HS-27A (cell line): Measurements from ENCODE around the gene BRD2.
A peak's percentile ranks its signal among the peaks of the same experiment; 100 is the strongest.

Experiments
- DNase-seq: peaks from one replicate; pipeline ENCODE4 v3.0.0-alpha.2; 2012; ENCODE audit warnings: low read depth, missing footprints

Gene BRD2

DNA sequence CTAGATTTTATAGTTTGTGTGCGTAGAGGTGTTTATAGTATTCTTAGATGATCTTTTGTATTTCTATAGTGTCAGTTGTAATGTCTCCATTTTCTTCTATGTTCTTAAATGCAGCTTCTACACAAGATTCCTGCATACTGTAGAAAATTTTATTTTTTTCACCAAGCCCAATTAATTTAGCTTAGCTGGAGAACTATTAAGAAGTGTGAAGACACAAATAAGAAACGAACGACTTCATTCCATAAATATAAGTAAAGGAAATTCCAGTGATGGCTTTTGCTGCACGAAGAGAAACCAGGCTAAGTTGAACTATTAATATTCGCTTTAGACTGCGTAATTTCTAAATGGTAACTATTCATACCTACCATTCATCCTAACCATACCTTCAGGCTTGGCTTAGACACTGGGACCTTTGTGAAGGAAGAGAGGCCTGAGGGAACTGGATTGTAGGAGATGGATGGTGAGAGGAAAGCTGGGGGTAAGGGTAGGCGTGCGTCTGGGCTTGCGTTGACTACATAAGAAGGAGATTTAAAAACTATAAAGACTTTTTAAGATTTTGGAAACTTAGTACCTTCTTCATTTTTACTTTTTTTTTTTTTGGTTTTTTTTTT, 25.1 kb downstream of the BRD2 start:
- DNase-seq = no peak

DNA sequence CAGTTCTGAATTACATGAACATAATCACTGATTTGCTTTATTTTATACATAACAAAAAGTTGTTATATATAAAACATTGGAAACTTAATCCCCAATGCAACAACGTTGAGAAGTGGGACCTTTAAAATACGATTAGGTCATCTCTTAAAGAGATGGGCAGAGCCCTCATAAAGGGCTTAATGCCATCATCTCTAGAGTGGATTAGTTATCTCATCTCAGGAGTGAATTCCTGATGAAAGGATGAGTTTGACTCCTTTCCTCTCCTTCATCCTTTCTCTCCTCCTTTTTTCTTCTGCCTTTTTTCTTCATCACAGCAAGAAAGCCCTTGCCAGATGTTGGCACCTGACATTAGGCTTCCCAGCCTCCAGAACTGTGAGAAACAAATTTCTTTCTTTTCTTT, 27.1 kb downstream of the BRD2 start:
- no peak for DNase-seq

DNA sequence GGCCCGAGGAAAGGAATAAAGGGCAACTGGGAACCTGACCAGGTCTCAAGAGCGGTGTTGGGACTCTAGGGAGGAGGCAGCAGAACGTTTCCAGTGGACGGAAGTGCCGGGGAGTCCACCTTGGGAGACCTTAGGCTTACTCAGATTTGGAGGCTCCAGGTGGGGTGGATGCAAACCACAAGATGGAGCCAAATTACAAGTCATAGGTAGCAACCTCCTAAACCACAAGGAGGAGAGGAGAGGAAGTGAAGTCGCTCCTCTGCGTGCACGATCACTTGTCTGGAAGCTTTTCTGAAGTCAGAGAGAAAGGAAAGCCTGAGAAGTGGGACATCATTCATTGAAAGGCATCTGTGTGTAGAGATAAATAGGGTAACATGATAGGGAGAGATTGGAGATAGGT, 31.7 kb downstream of the BRD2 start:
- no peak for DNase-seq

DNA sequence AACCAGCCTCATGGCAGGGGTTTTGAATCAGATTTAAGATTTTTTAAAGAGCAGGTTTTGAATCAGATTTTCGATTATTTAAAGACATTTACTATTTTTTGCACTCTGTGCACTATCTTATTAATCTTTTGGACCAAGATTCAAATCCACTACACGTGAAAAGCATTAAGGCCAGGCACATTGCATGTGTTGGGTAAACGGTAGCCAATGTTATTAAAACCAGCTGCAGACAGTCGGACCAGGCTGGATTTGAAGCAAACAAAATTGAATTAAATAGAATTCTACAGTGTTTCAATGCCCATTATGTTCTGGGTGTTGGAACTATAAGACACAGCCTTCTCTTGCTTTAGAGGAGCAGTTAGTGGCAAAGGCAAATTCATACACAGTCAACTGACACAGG, 33.3 kb downstream of the BRD2 start:
- no peak for DNase-seq

DNA sequence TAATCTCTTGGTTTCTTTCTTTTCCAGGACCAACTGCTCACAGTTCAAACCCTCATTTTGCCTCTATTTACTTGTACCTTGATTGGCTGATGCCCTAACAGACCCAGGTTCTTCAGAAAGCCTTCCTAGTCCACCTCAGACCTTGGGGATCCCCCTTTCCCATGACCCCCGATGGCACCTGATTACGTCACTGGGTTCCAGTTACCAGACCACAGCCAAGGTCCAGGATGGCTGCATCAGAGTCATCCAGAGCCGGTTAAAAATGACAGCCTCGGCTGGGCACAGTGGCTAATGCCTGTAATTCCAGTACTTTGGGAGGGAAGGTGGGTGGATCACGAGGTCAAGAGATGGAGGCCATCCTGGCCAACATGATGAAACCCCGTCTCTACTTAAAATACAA, 36.5 kb downstream of the BRD2 start:
- DNase-seq = no peak

DNA sequence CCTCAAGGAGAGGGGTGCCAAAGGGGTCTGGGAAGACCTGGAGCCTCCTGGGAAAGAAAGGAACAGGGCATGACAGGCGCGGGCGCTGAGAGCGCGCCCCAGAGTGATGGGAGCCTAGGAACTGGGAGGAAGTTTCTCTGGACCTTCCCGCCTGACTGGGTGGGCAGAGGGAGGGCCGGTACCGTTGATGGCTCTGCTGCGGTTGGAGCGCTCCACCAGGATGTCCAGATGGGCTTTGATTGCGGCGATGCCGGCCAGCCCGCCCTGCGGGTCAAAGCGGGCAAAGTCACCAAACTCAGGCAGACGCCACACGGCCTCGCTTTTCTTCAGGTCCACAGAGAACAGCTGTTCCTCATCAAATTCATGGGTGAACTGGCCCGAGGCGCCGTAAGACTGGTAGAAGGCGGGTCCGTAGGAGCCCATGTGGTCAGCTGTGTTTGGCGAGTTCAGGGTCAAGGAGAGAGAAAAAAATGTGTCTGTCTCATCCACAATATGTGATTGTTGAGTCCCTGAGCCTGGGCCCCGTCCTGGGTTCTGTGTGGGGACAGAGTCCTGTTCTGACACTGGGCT, 39.5 kb downstream of the BRD2 start:
- no peak for DNase-seq

DNA sequence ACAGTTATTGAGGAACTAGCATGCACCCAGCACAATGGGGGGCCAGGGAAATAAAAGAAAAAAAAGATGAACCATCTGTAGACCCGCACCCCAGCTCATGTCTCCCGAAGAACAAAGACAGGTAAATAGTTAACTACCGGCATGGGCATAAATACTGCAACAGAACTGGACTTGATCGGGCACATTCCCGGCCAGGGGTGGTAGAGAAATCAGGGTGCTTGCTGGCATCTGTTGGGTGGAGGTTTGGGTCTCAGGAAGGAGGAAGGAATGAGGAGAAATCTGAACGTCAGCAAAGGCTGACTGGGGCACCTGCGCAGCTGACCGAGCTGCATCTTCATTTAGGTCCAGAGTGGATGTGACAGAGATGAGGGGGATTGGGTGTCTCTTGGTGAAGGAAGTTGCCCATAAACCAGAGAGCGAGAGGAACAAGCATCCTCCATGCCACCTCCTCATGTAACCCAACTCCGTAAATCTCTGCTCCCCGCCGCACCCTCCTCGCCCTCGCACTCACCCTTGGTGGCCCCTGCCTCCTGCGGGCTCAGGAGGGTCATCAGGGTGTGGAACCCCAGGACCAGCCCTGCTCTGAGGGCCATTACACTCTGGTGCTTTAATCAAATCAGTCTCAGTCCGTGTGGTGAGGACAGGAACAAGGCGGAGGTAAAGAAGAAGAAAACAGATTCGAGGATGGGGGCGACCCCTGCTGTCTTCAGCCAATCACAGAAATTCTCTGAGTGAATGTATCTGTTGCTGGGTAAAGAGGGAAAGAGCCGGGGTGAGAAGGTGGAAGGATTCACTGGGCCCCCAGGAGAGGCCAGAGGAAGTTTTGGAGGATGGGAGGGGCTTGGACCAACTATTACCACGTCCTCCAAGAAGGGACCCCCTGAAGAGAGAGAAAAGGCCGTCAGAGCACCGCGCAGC, 40.8 kb downstream of the BRD2 start, which contains the start of gene HLA-DOA:
Gene HLA-DOA (minus strand): TSS at position 648 of the 918 bp plus-strand sequence.
- DNase-seq = no peak

DNA sequence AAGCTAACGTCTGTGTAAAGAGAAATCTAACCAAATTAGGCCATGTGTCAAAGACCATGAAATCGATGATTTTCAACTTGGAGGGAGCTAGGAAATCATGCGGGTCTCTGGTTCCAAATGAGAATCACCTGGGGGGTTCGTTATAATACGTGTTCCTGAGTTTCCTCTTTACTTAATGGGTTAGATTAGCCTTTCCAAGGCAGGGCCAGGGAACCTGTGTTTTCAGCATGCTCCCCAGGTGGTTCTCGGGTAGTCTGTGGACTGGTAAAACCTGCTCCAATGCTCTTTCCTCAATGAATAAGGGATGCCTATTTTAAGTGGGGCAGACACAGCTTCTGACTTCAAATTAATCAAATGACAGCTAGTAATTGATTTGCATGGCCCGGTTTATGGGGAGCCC, 42.0 kb downstream of the BRD2 start:
- no peak for DNase-seq

DNA sequence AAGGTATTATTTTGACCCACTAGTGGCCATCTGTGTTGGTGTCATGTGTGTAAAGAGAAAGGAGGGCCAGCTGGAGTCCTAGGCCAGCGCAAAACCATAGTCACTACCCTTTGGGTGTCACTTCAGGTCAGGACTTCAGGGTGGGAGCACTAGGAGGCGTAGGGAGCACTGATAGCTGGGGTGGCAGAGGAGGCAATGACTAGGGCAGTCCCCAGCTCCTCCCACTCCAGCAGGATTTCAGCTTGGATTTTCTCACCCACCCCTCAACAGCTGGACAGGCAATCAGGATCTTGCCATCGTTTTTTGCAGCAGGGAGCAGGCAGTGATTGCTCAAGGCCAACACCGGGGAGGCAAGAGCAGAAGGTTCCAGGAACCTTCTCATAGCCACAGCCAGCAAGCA, 45.2 kb downstream of the BRD2 start:
- DNase-seq = no peak

DNA sequence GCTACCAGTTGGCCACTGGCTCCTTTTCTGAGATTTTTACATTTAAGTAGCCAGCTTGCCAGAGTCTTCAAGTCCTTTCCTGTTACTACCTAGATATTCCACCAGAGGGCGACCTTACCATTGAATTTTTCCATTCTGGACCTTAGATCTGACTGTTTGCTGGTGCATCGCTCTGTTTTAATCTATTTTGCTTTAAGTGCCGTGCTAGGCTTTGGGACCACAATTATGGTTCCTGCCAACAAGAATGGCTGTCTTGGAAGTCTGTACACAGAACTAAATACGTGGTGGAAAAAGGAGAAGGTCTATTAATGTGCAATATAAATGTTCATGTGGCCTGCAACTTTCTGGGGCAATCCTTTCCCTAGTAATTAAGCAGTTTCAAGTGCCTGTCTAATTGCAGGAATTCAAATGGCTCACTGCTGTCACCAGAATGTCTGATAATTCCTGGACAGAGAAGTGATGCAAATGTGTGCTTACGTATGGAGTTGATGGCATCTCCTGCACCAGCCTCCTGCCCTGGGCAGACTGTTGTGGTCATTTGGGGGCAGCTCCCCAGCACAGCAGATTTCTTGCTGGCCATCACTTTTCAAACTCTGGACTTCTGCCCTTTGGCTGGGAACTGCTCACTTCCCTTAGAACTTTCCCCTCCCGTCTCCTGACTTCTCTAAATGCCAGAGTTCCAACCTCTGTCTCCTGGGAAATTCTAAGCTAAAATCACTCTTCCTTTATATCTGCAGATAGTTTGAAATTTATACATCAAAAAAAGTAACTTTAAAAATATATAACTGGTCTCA, 46.6 kb downstream of the BRD2 start:
- peak; percentile 52 for DNase-seq

DNA sequence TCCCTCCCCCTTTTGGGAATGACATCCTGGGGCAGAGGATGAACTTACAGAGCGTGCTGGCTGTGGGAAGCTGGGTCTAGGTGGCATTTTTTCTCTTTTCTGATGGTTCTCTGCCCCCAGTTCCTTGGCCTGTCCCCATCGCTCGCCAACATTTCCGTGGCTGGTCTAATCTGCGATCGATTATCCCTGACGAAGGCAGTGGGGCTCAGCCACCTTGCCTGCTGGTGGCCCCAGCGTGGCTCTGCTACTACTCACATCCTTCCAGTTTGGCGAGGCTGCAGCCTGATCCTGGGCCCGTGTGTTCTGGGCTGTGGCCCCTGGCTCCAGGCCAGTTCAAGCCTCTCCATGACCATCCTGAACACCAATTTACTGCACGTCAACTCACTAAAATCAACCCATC, 47.4 kb downstream of the BRD2 start:
- no peak for DNase-seq

DNA sequence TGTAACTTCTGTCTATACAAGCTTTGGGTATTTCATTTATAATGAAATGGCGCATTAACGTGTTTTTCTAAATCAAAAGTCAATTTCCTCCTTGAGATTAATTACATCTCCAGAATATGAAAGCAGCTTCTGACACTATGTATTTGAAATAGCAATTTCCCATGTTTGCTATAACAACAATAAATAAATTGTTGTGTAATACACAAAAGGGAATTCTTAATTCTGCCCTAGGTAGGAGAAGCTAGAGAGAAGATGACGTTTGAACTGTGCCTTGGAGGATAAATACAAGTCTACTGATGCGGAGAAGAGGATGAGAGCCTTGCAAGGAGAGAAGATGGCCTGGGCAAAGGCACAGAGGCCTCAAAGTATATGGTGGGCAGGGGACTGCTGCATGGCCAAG, 48.6 kb downstream of the BRD2 start:
- no peak for DNase-seq

DNA sequence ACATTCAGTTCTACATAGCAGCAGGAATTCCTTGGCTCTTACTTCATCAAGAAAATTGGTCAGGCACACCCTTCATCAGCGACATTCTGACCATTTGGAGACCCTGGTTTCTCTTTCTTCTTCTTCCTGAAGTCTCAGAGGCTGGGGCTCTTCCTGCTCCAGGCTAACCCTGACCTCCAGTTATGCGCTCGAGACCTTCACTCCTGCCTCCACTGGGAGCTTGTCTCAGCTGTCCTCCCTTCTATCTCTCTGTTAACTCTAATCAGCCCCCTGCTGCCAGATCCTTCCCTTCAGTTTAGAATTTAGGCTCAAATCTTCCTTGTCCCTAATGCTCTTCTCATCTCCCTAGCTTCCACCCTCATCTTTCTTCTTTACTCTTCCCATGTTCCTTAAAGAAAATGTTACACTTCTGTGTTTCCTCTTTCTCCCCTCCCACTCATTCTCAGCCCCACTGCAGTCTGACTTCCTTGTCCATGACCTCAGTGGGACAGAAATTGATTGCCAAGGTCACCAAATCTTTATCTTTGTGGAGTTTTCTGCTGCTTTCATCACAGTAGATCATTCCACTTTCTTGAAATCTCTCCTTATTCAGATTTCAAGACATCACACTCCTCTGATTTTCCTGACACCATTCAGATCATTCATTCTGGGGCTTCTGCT, 49.4 kb downstream of the BRD2 start:
- no peak for DNase-seq

DNA sequence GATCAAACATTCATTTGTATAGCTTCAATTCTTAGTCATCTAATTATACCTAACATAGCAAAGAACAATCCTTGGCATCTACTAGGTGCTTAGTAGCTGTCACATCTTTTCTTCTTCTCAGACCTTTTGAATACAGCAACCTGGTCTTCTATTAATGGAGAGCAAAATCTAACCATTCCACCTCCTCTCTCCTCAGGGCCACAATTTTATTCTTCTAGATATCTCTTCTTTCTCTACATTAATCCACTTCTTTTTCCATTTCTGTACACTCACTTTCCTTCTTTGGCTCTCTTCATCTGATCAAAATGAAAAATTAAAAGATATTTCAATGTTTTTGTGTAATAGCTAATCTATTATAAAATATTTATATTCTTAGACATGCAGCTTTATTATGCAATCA, 50.0 kb downstream of the BRD2 start:
- DNase-seq = no peak

DNA sequence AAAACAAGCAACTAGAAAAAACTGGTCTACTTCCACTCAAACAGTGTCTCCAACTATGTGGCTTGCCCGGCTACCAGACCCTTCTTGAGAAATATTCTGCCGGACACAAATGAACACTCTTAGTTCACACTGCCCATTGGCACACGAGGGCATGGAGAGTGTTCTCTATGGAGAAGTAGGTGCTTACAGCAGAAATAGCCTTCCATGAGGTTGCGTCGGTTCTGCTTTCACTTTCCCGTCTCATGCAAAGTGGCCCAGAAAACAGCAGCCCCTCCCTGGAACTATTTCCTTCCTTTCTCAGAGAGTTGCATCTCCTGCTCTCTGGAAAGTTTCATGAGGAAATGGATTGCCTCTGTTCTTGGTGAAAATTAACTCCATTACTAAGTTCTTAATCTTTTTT, 50.5 kb downstream of the BRD2 start:
- no peak for DNase-seq

DNA sequence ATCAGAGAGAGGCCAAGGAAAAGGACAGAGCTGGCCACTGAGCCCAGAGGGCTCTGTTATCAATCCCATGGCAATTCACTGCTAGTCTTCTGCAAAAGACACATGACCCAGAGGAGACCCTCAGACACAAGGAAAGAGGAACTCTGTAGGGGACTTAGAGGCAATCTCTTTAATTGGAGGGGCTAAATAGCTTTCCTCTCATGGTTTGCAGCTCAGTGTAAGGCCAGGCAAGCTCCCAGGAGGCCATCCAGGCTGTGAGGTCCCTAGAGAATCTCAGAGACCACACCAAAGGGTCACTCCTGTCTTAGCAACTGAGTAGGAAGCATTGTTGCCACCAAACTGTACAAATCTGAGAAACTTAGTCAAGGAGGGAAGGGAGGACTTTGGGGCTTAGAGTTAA, 51.0 kb downstream of the BRD2 start:
- DNase-seq = no peak

DNA sequence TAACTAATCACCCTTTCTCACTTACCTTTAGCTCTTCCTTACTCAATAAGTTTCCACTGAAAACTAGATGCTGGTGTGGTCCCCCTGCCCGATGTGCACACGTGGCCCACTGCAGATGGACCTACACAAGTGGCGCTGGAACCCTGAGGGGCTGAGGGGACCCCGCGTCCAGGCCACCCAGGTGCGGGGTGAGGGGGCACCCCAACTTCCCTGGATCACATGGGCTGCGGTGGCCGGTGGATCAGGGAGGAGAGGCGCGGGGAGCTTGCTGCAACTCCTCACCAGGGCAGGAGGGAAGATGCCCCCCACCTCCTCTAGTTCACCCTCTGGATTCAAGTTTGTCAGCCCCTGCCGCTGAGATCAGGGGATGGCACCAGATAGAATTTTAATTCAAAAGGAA, 53.5 kb downstream of the BRD2 start:
- DNase-seq = no peak

DNA sequence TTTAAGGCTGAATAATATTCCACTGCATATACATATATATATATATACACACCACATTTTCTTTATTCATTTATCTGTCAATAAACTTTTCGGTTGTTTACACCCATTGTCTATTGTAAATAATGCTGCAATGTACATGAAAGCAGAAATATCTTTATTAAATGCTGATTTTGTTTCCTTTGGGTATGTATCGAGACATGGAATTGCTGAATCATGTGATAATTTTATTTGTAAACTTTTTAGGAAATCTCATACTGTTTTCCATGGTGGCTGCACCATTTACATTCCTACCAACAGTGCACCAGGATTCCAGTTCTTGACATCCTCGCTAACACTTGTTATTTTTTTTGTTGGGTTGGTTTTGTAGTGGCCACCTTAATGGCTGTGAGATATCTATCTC, 55.1 kb downstream of the BRD2 start:
- DNase-seq = no peak

DNA sequence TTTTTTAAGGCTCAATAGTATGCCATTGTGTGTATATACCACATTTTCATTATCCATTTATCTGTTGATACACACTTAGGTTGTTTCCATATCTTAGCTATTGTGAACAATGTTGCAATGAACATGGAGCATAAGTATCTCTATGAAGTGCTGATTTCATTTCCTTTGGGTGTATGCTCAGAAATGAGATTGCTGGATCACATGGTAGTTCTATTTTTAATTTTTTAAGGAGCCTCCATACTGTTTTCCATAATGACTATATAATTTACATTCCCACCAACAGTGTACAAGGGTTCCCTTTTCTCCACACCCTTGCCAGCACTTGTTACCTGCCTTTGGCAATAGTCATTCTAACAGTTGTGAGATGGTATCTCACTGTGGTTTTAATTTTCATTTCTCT, 56.1 kb downstream of the BRD2 start:
- DNase-seq = no peak

DNA sequence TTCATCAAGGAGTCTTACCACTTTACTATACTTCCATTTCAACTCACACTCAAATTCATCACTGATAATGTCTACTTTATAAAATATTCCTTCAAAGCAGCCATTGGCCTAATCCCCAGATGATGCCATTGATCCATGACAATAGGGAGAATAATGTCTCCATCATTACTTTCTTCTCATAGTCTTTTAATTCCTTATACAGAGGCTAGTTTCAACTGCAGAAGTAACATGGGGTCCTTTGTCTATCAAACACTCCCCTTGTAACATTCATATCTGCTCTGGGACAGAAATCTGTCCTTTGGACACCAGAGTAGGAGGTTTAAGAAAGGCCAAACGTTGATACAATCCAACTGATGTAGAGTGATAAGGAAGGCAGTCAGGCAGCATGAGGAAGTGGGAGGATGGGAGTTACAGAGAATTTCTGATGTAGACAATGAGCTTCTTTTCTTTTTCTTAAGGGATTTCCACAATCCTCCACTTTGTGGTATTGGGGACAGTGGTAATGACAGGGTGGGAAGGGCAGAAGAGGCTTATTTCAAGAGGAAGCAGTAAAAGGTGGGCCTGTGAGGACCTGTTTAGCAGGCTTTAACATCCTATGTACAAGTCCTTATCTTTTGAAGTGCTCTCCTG, 59.9 kb downstream of the BRD2 start:
- no peak for DNase-seq
